ENCODE results near the gene NACA2. TPM values are rescaled to one million over a fixed set of nuclear protein-coding genes. Genes with fewer than 3 reads are reported as not detected.

The NACA2 gene
- total RNA-seq, 1 experiment from 2014 or later: not detected

DNA sequence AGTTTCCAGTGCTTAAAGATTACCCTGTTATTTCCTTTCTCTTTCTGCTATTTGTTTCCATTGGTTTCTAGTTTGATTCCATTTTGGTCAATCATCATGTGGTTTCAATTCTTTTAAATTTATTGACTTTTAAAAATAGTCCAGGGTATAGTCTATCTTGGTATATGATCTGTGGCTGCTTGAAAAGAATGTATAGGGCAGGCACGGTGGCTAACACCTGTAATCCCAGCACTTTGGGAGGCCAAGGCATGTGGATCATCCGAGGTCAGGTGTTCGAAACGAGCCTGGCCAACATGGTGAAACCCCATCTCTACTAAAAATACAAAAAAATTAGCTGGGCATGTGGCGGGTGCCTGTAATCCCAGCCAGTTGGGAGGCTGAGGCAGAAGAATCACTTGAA lies 34.5 kb upstream of the NACA2 start:
- Histone ChIP-seq H4K91ac (ENCODE audit: insufficient read length, low read depth, low read length) (no peak overlapping the region), H3K4me1 (ENCODE audit: insufficient read depth, low read length) (peaks cover 2% of the 10 kb centered on the region; the same call in 1 of the 2 replicates), H3K27me3 (ENCODE audit: insufficient read depth, low read length) (no peaks in the 10 kb centered on the region), H2AFZ (ENCODE audit: low read length) (no peak overlapping the region), H2BK20ac (ENCODE audit: low read depth, low read length, poor library complexity, severe bottlenecking) (no peak overlapping the region), H3K14ac (ENCODE audit: insufficient read depth, low read length) (no peak overlapping the region), H3K27ac (ENCODE audit: insufficient read length, low read depth, low read length) (no peak overlapping the region), H2BK15ac (ENCODE audit: low read depth, low read length) (no peak overlapping the region), H3K56ac (ENCODE audit: insufficient read length, low read depth, low read length) (no peak overlapping the region), H3K4me2 (ENCODE audit: insufficient read depth, insufficient read length, low read length) (no peak overlapping the region), H3K9ac (ENCODE audit: extremely low read depth, insufficient read length, low read length) (no peak overlapping the region), H3T11ph (ENCODE audit: low read length) (no peak overlapping the region), H3K79me2 (ENCODE audit: insufficient read depth, low read length) (no peaks in the 10 kb centered on the region), H3K9me3 (ENCODE audit: control insufficient read depth, low read depth, low read length) (no peaks in the 10 kb centered on the region), H2BK12ac (ENCODE audit: insufficient read length, low read depth, low read length) (no peak overlapping the region), H2BK5ac (ENCODE audit: insufficient read length, low read length) (no peak overlapping the region), H2BK120ac (ENCODE audit: low read depth, low read length, poor library complexity, severe bottlenecking) (no peak overlapping the region), H3K23ac (ENCODE audit: insufficient read length, low read depth, low read length) (no peak overlapping the region), H3K18ac (ENCODE audit: insufficient read length, low read depth, low read length) (no peak overlapping the region), H3K23me2 (ENCODE audit: insufficient read length, low read depth, low read length, poor library complexity, severe bottlenecking) (no peaks in the 10 kb centered on the region), H4K5ac (ENCODE audit: insufficient read length, low read depth, low read length) (no peak overlapping the region), H3K4ac (ENCODE audit: low read depth, low read length) (no peak overlapping the region), H4K8ac (replicated peaks; ENCODE audit: insufficient read length, low read depth, low read length) (no peak overlapping the region), H3K79me1 (ENCODE audit: insufficient read depth, low read depth, low read length, poor library complexity, severe bottlenecking) (no peaks in the 10 kb centered on the region), H4K20me1 (ENCODE audit: control insufficient read depth, insufficient read depth, insufficient read length) (no peaks in the 10 kb centered on the region), H2AK5ac (ENCODE audit: insufficient read length, low read length) (no peak overlapping the region)
- Mint-ChIP-seq H3K4me3 (no peak overlapping the region), H3K9me3 (peaks cover 0 to 4% of the 10 kb centered on the region in 2 experiments; a peak in 3 of 5 replicates), H3K4me1 (peaks cover 7 to 8% of the 10 kb centered on the region in 2 experiments; a peak in 3 of 4 replicates), H3K36me3 (ENCODE audit: insufficient read depth in 1 of 3, low read depth in 3 of 3) (no peaks in the 10 kb centered on the region; a peak in 1 of 7 replicates), H3K27me3 (ENCODE audit: low read depth) (no peaks in the 10 kb centered on the region), H3K27ac (no peak overlapping the region)
- no peak for DNase-seq
- TF ChIP-seq, protein P1, sequence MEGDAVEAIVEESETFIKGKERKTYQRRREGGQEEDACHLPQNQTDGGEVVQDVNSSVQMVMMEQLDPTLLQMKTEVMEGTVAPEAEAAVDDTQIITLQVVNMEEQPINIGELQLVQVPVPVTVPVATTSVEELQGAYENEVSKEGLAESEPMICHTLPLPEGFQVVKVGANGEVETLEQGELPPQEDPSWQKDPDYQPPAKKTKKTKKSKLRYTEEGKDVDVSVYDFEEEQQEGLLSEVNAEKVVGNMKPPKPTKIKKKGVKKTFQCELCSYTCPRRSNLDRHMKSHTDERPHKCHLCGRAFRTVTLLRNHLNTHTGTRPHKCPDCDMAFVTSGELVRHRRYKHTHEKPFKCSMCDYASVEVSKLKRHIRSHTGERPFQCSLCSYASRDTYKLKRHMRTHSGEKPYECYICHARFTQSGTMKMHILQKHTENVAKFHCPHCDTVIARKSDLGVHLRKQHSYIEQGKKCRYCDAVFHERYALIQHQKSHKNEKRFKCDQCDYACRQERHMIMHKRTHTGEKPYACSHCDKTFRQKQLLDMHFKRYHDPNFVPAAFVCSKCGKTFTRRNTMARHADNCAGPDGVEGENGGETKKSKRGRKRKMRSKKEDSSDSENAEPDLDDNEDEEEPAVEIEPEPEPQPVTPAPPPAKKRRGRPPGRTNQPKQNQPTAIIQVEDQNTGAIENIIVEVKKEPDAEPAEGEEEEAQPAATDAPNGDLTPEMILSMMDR (conservative IDR thresholded peaks at IDR 0.05): no peak
- WGBS (ENCODE audit: extremely low coverage, insufficient read length, low lambda C conversion rate): no CpG with 5 or more reads among the region's 5 CpGs
